Mesenchymal stem cell (in vitro differentiated cells and primary cell): ENCODE data around the gene SH3GLB2.

Experiments used
- DNase-seq: peaks from one replicate; pipeline ENCODE4 v3.0.0-alpha.2; 2013
- H2AFZ ChIP-seq: one replicate; pipeline ENCODE4 v1.6.1; 2013; ENCODE audit warnings: low read depth, mild to moderate bottlenecking, control low read depth, inconsistent platforms, low read length, moderate library complexity
- H2AK5ac ChIP-seq: 2 replicates; pipeline ENCODE4 v1.6.1; 2013; ENCODE audit warnings: low read length, moderate library complexity, mild to moderate bottlenecking, inconsistent platforms; ENCODE audit not compliant: severe bottlenecking
- H2BK120ac ChIP-seq: one replicate; pipeline ENCODE4 v1.6.1; 2013; ENCODE audit warnings: low read depth, mild to moderate bottlenecking, inconsistent platforms, low read length, moderate library complexity
- H2BK12ac ChIP-seq, 2 experiments: one replicate each; pipeline ENCODE4 v1.6.1; 2013; ENCODE audit warnings: inconsistent platforms in 2 of 2, low read length in 2 of 2, mild to moderate bottlenecking in 2 of 2, moderate library complexity in 2 of 2, control low read depth in 1 of 2
- H2BK15ac ChIP-seq: one replicate; pipeline ENCODE4 v1.6.1; 2013; ENCODE audit warnings: mild to moderate bottlenecking, low read depth, inconsistent platforms; ENCODE audit not compliant: poor library complexity, severe bottlenecking
- H2BK5ac ChIP-seq: 2 replicates; pipeline ENCODE4 v1.6.1; 2013; ENCODE audit warnings: low read depth, mild to moderate bottlenecking, low read length, control low read depth, inconsistent platforms; ENCODE audit not compliant: poor library complexity, severe bottlenecking
- H3K14ac ChIP-seq, 2 experiments: one replicate each; pipeline ENCODE4 v1.6.1; 2013; ENCODE audit warnings: inconsistent platforms in 2 of 2, low read length in 2 of 2, control low read depth in 1 of 2, mild to moderate bottlenecking in 1 of 2, moderate library complexity in 1 of 2
- H3K18ac ChIP-seq, 2 experiments: one replicate each; pipeline ENCODE4 v1.6.1; 2013; ENCODE audit warnings: inconsistent platforms in 2 of 2, low read length in 2 of 2, control low read depth in 1 of 2, low read depth in 1 of 2, mild to moderate bottlenecking in 1 of 2
- H3K23ac ChIP-seq, 2 experiments: one replicate each; pipeline ENCODE4 v1.6.1; 2013; ENCODE audit warnings: inconsistent platforms in 2 of 2, low read length in 2 of 2, mild to moderate bottlenecking in 2 of 2, moderate library complexity in 2 of 2, control low read depth in 1 of 2
- H3K27ac ChIP-seq: 2 replicates; pipeline ENCODE4 v1.5.1; 2013; ENCODE audit warnings: mild to moderate bottlenecking, moderate library complexity, low read length, control low read depth, inconsistent platforms; ENCODE audit not compliant: poor library complexity, severe bottlenecking
- H3K27me3 ChIP-seq, 2 experiments: 2 replicates each; pipeline versions ENCODE4 v1.6.1 to v1.7.0; 2013; ENCODE audit warnings: low read length in 2 of 2, mild to moderate bottlenecking in 2 of 2, moderate library complexity in 2 of 2, control low read depth in 1 of 2, inconsistent platforms in 1 of 2; ENCODE audit not compliant: control insufficient read depth in 1 of 2, insufficient read depth in 1 of 2
- H3K36me3 ChIP-seq, 2 experiments: 2 replicates each; pipeline versions ENCODE4 v1.6.1 to v1.7.0; 2013; ENCODE audit warnings: low read length in 2 of 2, control low read depth in 1 of 2, inconsistent platforms in 1 of 2, low read depth in 1 of 2, mild to moderate bottlenecking in 1 of 2; ENCODE audit not compliant: insufficient read depth in 2 of 2, control insufficient read depth in 1 of 2
- H3K4ac ChIP-seq, 2 experiments: one replicate each; pipeline ENCODE4 v1.6.1; 2013; ENCODE audit warnings: inconsistent platforms in 2 of 2, low read length in 2 of 2, mild to moderate bottlenecking in 2 of 2, moderate library complexity in 2 of 2, control low read depth in 1 of 2, low read depth in 1 of 2
- H3K4me1 ChIP-seq: 2 replicates; pipeline ENCODE4 v1.6.1; 2013; ENCODE audit warnings: low read depth, low read length, control low read depth; ENCODE audit not compliant: control insufficient read depth, insufficient read depth
- H3K4me2 ChIP-seq: 2 replicates; pipeline ENCODE4 v1.6.1; 2013; ENCODE audit warnings: low read length, mild to moderate bottlenecking, inconsistent platforms; ENCODE audit not compliant: poor library complexity, severe bottlenecking
- H3K4me3 ChIP-seq, 2 experiments: 2 replicates each; pipeline versions ENCODE4 v1.5.1 to v1.7.0; 2013; ENCODE audit warnings: low read length in 2 of 2, mild to moderate bottlenecking in 2 of 2, control low read depth in 1 of 2, low read depth in 1 of 2; ENCODE audit not compliant: insufficient read depth in 1 of 2
- H3K79me1 ChIP-seq: replicated peaks from 2 replicates; pipeline ENCODE4 v1.6.1; 2013; ENCODE audit warnings: mild to moderate bottlenecking, control low read depth, low read length, inconsistent platforms; ENCODE audit not compliant: poor library complexity, severe bottlenecking
- H3K9ac ChIP-seq: 2 replicates; pipeline ENCODE4 v1.7.0; 2013; ENCODE audit warnings: mild to moderate bottlenecking, low read length, moderate library complexity
- H3K9me3 ChIP-seq: 2 replicates; pipeline ENCODE4 v1.7.0; 2013; ENCODE audit warnings: mild to moderate bottlenecking, low read length; ENCODE audit not compliant: control insufficient read depth
- H4K8ac ChIP-seq: one replicate; pipeline ENCODE4 v1.6.1; 2013; ENCODE audit warnings: inconsistent platforms, mild to moderate bottlenecking, low read length, moderate library complexity
- H4K91ac ChIP-seq: one replicate; pipeline ENCODE4 v1.6.1; 2013; ENCODE audit warnings: mild to moderate bottlenecking, low read length, inconsistent platforms
- WGBS: methylation state at CpG from one replicate; pipeline ENCODE4 v1.1.7; 2013; ENCODE audit warnings: mixed read lengths; 5-methylcytosine and 5-hydroxymethylcytosine counted together

The SH3GLB2 gene

DNA sequence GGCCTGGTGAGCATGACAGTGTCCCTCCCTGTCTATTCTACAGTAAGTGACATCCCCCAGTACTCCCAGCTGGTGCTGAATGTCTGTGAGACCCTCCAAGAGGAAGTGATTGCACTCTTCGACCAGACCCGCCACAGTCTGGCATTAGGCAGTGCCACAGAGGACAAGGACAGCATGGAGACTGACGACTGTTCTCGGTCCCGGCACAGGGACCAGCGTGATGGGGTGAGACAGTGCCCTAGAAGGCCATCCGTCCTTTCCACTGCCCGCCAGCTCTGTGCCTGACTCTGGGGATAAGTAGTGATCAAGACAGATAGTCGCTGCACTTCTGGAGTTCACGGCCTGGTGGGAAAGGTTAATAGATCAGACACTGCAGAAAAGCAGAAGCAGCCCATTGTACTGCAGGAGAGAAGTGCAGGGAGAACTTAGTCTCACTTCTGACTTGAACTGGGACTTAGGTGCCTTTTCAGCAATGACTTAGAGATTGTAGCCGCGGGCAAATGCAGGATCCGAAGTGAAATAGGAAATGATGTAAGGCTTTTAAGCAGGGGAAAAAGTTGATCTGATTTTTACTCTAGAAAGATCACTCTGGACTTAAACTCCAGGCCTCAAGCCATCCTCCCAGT lies 28.4 kb downstream of the SH3GLB2 start:
- no peak overlapping the region for H2AFZ ChIP-seq
- no peaks in the 10 kb centered on the region for H3K27me3 ChIP-seq
- no peak overlapping the region for H3K4me3 ChIP-seq
- H3K27ac ChIP-seq: no peak overlapping the region
- no peak overlapping the region for H2BK120ac ChIP-seq
- no peak for DNase-seq
- H2BK12ac ChIP-seq: no peak overlapping the region
- H3K79me1 ChIP-seq: peaks cover 3% of the 10 kb centered on the region
- WGBS: 97% methylated on average over 13 of the region's 13 CpGs
- H2BK15ac ChIP-seq: no peak overlapping the region
- peaks cover 78 to 83% of the 10 kb centered on the region in 2 experiments for H3K36me3 ChIP-seq
- no peak overlapping the region for H4K8ac ChIP-seq
- no peak overlapping the region for H3K18ac ChIP-seq
- no peak overlapping the region for H3K4me2 ChIP-seq
- H2AK5ac ChIP-seq: no peak overlapping the region
- H3K4ac ChIP-seq: no peak overlapping the region
- no peak overlapping the region for H2BK5ac ChIP-seq
- no peaks in the 10 kb centered on the region for H3K9me3 ChIP-seq
- H3K9ac ChIP-seq: no peak overlapping the region
- H4K91ac ChIP-seq: no peak overlapping the region
- no peaks in the 10 kb centered on the region for H3K4me1 ChIP-seq
- no peak overlapping the region for H3K14ac ChIP-seq
- no peak overlapping the region for H3K23ac ChIP-seq

DNA sequence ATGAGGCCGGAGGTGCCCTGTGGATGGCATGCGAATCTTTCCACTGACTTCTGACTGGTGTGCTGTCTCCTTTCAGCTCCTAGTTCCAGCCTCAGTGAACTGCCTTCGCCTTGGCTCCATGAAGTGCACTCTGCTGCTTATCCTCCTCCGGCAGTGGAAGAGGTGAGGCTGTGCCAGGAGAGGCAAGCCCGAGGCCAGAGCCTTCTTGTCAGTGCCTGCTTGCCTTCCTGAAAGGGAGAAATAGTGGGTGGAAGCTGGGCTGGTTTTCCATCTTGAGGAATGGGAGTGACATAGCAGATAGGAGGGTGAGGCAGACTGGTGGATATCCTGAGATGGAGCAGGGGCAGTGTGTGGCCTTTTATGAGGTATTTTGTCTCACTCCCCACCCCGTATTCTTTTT lies 29.7 kb downstream of the SH3GLB2 start:
- H3K27me3 ChIP-seq: no peaks in the 10 kb centered on the region
- H3K23ac ChIP-seq: no peak overlapping the region
- H3K4me1 ChIP-seq: no peaks in the 10 kb centered on the region
- H2BK5ac ChIP-seq: no peak overlapping the region
- H3K79me1 ChIP-seq: peaks cover 4% of the 10 kb centered on the region
- H2BK120ac ChIP-seq: no peak overlapping the region
- no peak overlapping the region for H2BK15ac ChIP-seq
- no peak overlapping the region for H3K14ac ChIP-seq
- no peak for DNase-seq
- H3K4me3 ChIP-seq: no peak overlapping the region
- H3K36me3 ChIP-seq: peaks cover 80 to 93% of the 10 kb centered on the region in 2 experiments
- H4K91ac ChIP-seq: no peak overlapping the region
- H2AFZ ChIP-seq: no peak overlapping the region
- 97% methylated on average over 5 of the region's 6 CpGs for WGBS
- no peak overlapping the region for H4K8ac ChIP-seq
- no peak overlapping the region for H2BK12ac ChIP-seq
- H3K9me3 ChIP-seq: no peaks in the 10 kb centered on the region
- no peak overlapping the region for H3K27ac ChIP-seq
- H3K4me2 ChIP-seq: no peak overlapping the region
- H3K4ac ChIP-seq: no peak overlapping the region
- no peak overlapping the region for H3K18ac ChIP-seq
- no peak overlapping the region for H2AK5ac ChIP-seq
- no peak overlapping the region for H3K9ac ChIP-seq

DNA sequence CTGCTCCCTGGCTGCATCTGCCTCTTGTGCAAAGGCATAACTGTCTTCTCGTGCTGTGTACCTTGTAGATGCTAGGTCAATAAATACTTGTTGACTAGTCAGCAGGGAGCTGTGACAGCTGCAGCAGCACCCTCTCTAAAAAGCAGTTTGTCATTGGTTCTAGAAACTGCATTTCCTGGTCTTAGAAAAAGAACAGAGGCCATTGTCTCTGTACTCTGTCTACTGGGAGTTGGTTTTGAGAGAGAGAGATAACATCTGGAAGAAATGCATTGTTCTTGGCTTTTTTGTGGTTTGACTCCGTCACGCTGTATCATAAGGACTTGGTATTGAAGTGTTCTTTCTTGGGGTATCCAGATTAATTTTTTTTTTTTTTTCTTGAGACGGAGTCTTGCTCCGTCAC lies 32.3 kb downstream of the SH3GLB2 start:
- no peak overlapping the region for H3K9ac ChIP-seq
- no peak overlapping the region for H2BK15ac ChIP-seq
- H3K14ac ChIP-seq: no peak overlapping the region
- H4K8ac ChIP-seq: no peak overlapping the region
- H3K36me3 ChIP-seq: peaks cover 70 to 81% of the 10 kb centered on the region in 2 experiments
- H3K18ac ChIP-seq: no peak overlapping the region
- H3K4me3 ChIP-seq: no peak overlapping the region
- no peak for DNase-seq
- H2BK12ac ChIP-seq: no peak overlapping the region
- H2AK5ac ChIP-seq: no peak overlapping the region
- H3K4ac ChIP-seq: no peak overlapping the region
- no peaks in the 10 kb centered on the region for H3K27me3 ChIP-seq
- no peaks in the 10 kb centered on the region for H3K9me3 ChIP-seq
- WGBS: 91% methylated on average over 5 of the region's 5 CpGs
- H2BK5ac ChIP-seq: no peak overlapping the region
- peaks cover 5% of the 10 kb centered on the region for H3K79me1 ChIP-seq
- no peak overlapping the region for H2BK120ac ChIP-seq
- no peaks in the 10 kb centered on the region for H3K4me1 ChIP-seq
- no peak overlapping the region for H3K4me2 ChIP-seq
- H3K27ac ChIP-seq: no peak overlapping the region
- no peak overlapping the region for H2AFZ ChIP-seq
- no peak overlapping the region for H3K23ac ChIP-seq
- H4K91ac ChIP-seq: no peak overlapping the region

DNA sequence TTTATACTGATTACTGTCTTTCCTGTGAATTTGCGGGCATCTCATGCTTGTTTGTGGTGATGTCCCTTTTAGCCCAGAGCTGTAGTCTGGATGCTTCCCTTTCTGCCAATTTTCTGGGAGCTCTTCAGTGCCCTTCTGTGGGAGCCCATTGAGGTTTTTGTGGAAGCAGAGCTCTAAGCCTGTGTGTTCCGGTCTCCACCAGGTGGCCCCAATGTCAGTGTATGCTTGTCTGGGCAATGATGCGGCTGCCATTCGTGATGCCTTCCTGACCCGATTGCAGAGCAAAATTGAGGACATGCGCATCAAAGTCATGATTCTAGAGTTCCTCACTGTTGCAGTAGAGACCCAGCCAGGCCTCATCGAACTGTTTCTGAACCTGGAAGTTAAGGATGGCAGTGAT lies 35.1 kb downstream of the SH3GLB2 start:
- no peaks in the 10 kb centered on the region for H3K27me3 ChIP-seq
- DNase-seq: peak; percentile 11
- peaks cover 4% of the 10 kb centered on the region for H3K79me1 ChIP-seq
- H3K9me3 ChIP-seq: no peaks in the 10 kb centered on the region
- no peak overlapping the region for H3K14ac ChIP-seq
- WGBS: 93% methylated on average over 7 of the region's 7 CpGs
- no peak overlapping the region for H3K4ac ChIP-seq
- H4K91ac ChIP-seq: no peak overlapping the region
- H3K23ac ChIP-seq: no peak overlapping the region
- no peak overlapping the region for H3K18ac ChIP-seq
- H3K27ac ChIP-seq: no peak overlapping the region
- H2AFZ ChIP-seq: no peak overlapping the region
- H3K4me3 ChIP-seq: no peak overlapping the region
- H3K36me3 ChIP-seq: peaks cover 60 to 73% of the 10 kb centered on the region in 2 experiments
- no peak overlapping the region for H3K9ac ChIP-seq
- no peak overlapping the region for H2BK5ac ChIP-seq
- H2BK15ac ChIP-seq: no peak overlapping the region
- no peak overlapping the region for H3K4me2 ChIP-seq
- H2BK12ac ChIP-seq: no peak overlapping the region
- H4K8ac ChIP-seq: no peak overlapping the region
- no peaks in the 10 kb centered on the region for H3K4me1 ChIP-seq
- no peak overlapping the region for H2BK120ac ChIP-seq
- H2AK5ac ChIP-seq: no peak overlapping the region
